HG02884 (cell line): ENCODE data around the gene PLA2G4E.

Experiments used
- ATAC-seq: cut with Tn5 transposase; IDR thresholded peaks from one replicate; pipeline ENCODE4 v1.9.1; 2021; ENCODE audit warnings: mild to moderate bottlenecking, moderate library complexity; ENCODE audit not compliant: unreplicated experiment

PLA2G4E gene

GRCh38 chr15:41957021-41957897, 63.6 kb downstream of the PLA2G4E start:
- ATAC-seq: no peak

GRCh38 chr15:41955807-41956525, 64.9 kb downstream of the PLA2G4E start:
- ATAC-seq: no peak

GRCh38 chr15:41955100-41955499, 65.7 kb downstream of the PLA2G4E start:
- no peak for ATAC-seq

- no peak for ATAC-seq
These were observed 66.8 kb downstream of the PLA2G4E start for GRCh38 chr15:41954036-41954435.

- ATAC-seq: no peak
These were observed 68.8 kb downstream of the PLA2G4E start for GRCh38 chr15:41952013-41952563.

GRCh38 chr15:41951571-41951970, 69.3 kb downstream of the PLA2G4E start:
- ATAC-seq: no peak

GRCh38 chr15:41950489-41950888, 70.4 kb downstream of the PLA2G4E start:
- ATAC-seq: no peak

GRCh38 chr15:41950127-41950483, 70.7 kb downstream of the PLA2G4E start:
- no peak for ATAC-seq

GRCh38 chr15:41949401-41950126, 71.3 kb downstream of the PLA2G4E start:
- no peak for ATAC-seq

- no peak for ATAC-seq
These were observed 72.4 kb downstream of the PLA2G4E start for GRCh38 chr15:41948490-41948889.

- ATAC-seq: no peak
These were observed 73.9 kb downstream of the PLA2G4E start for GRCh38 chr15:41946970-41947369.

- ATAC-seq: no peak
These were observed 75.1 kb downstream of the PLA2G4E start for GRCh38 chr15:41945731-41946130.

- no peak for ATAC-seq
These were observed 75.6 kb downstream of the PLA2G4E start for GRCh38 chr15:41945221-41945620.

GRCh38 chr15:41944313-41944940, 76.4 kb downstream of the PLA2G4E start:
- no peak for ATAC-seq

- ATAC-seq: no peak
These were observed 77.1 kb downstream of the PLA2G4E start for GRCh38 chr15:41943543-41944312.

- no peak for ATAC-seq
These were observed 78.0 kb downstream of the PLA2G4E start for GRCh38 chr15:41942886-41943285.

- no peak for ATAC-seq
These were observed 79.0 kb downstream of the PLA2G4E start for GRCh38 chr15:41941644-41942415.

- no peak for ATAC-seq
These were observed 80.4 kb downstream of the PLA2G4E start for GRCh38 chr15:41940441-41940857.

- no peak for ATAC-seq
These were observed 80.9 kb downstream of the PLA2G4E start for GRCh38 chr15:41939986-41940385.
